ENCODE measurements around the gene KPNA5. TPM values are rescaled to one million over a fixed set of nuclear protein-coding genes. Genes with fewer than 3 reads are reported as not detected.

The KPNA5 gene
- total and polyA plus RNA-seq, 10 donors = 3.0 to 29.6 (median 17.2) TPM

DNA sequence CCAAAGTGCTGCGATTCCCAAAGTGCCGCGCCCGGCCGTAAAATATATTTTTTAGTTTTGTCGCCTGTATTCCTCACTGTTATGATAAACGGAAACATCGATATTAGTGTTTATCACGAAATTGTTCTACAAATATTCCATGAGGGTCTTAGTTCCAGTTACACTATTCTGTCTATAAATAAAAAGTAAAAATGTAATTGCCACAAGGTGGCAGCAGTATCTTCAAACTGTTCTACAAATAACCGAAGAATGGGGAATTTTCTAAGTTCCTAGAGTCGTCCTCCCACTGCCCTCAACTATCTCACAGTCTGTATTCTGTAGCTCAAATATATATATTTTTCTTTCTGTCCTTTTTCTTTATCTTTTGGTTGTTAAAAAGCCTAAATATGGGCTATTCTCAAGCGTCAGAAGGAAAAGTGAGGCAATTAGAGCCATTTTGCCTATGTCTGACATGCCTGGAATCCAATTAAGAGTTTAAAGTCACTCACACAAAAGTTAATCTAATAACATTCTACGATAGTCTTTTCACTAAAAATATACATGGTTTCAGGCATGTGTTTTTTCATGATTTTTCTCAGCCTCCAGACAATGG, 98.7 kb downstream of the KPNA5 start:
- WGBS, 5 donors = 30 to 41% (median 39%) methylated on average over 13 of the region's 13 CpGs
- intact Hi-C loops (cut with DNase I; ENCODE audit: low total_unique reads) = no loop called here
- TF ChIP-seq, protein P1, sequence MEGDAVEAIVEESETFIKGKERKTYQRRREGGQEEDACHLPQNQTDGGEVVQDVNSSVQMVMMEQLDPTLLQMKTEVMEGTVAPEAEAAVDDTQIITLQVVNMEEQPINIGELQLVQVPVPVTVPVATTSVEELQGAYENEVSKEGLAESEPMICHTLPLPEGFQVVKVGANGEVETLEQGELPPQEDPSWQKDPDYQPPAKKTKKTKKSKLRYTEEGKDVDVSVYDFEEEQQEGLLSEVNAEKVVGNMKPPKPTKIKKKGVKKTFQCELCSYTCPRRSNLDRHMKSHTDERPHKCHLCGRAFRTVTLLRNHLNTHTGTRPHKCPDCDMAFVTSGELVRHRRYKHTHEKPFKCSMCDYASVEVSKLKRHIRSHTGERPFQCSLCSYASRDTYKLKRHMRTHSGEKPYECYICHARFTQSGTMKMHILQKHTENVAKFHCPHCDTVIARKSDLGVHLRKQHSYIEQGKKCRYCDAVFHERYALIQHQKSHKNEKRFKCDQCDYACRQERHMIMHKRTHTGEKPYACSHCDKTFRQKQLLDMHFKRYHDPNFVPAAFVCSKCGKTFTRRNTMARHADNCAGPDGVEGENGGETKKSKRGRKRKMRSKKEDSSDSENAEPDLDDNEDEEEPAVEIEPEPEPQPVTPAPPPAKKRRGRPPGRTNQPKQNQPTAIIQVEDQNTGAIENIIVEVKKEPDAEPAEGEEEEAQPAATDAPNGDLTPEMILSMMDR (IDR thresholded peaks at IDR 0.05 in 8 of 11, conservative IDR thresholded peaks at IDR 0.05 in 3 of 11) = peak in 5 of 11 experiments; percentile 19 to 39 (median 23)
- TF ChIP-seq POLR2A (IDR thresholded peaks at IDR 0.05) = no peak

DNA sequence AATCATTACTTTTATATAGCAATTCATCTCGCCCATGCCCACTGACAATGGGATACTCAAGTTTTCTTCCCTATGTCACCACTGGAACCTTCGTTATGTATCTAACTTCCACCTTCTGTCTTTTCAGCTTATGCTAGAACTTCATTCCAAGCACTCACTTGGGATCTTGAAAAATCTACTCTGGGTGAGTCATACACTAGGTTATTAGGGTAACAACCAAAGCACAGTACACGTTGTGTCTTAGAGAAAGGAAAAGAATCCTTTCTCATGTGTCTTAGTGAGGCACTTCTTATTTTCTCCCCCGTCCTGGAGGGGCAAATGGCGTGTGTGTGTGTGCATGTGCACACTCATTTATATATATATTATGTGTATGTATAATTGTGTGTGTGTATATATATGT, 102.8 kb downstream of the KPNA5 start:
- Histone ChIP-seq H3K36me3 (no peaks in the 10 kb centered on the region), H3K4me3 (no peak overlapping the region), H3K27me3 (replicated peaks in 1 of 7) (peaks cover 0 to 43% (median 8%) of the 10 kb centered on the region in 7 donors), H3K27ac (no peak overlapping the region), H3K4me1 (no peaks in the 10 kb centered on the region), H3K9me3 (no peaks in the 10 kb centered on the region)
- WGBS, 5 donors = 63 to 81% (median 75%) methylated on average over 5 of the region's 5 CpGs
- intact Hi-C loops (cut with DNase I; ENCODE audit: low total_unique reads) = no loop called here
- TF ChIP-seq POLR2A (IDR thresholded peaks at IDR 0.05) (no peak), POLR2AphosphoS5 (IDR thresholded peaks at IDR 0.05) (no peak)
- TF ChIP-seq, protein P1 (IDR thresholded peaks at IDR 0.05 in 8 of 11, conservative IDR thresholded peaks at IDR 0.05 in 3 of 11) = no peak
- no peak for DNase-seq

More for the DNA sequence above, 98.7 kb downstream of the KPNA5 start:
- no peaks in the 10 kb centered on the region for H3K36me3 ChIP-seq
- H3K4me1 ChIP-seq = no peaks in the 10 kb centered on the region
- H3K27me3 ChIP-seq (replicated peaks in 1 of 7) = peaks cover 0 to 40% (median 0%) of the 10 kb centered on the region in 7 donors
- no peak overlapping the region for H3K27ac ChIP-seq
- DNase-seq = no peak
- H3K9me3 ChIP-seq = no peaks in the 10 kb centered on the region
- H3K4me3 ChIP-seq = no peak overlapping the region

Other genes starting within 250 kb of the KPNA5 start
- gene CALHM6, start 219.8 kb upstream of the KPNA5 start, total RNA-seq = 100 to 1,000 TPM in 6 of 7 donors, 10 to 100 TPM in 1; 84.2 to 212 (median 168) TPM
- gene CALHM6, start 219.8 kb upstream of the KPNA5 start, polyA plus RNA-seq = 100 to 1,000 TPM; 157 to 209 (median 171) TPM
- 1 to 10 TPM; 1.3 to 2.6 (median 2.3) TPM for gene CALHM5, start 169.6 kb upstream of the KPNA5 start, total RNA-seq
- gene CALHM5, start 169.6 kb upstream of the KPNA5 start, polyA plus RNA-seq = under 1 TPM; 0.24 to 0.67 (median 0.35) TPM
- 1 to 10 TPM; 1.3 to 6.3 (median 3.3) TPM for gene TRAPPC3L, start 135.5 kb upstream of the KPNA5 start, total RNA-seq
- gene TRAPPC3L, start 135.5 kb upstream of the KPNA5 start, polyA plus RNA-seq = 1 to 10 TPM in 1 of 3 donors, under 1 TPM in 2; 0.33 to 3.0 (median 0.71) TPM
- gene CALHM4, start 127.5 kb upstream of the KPNA5 start, total RNA-seq = not detected
- gene CALHM4, start 127.5 kb upstream of the KPNA5 start, polyA plus RNA-seq = not detected
- 10 to 100 TPM; 25.8 to 50.0 (median 30.8) TPM for gene RWDD1, start 109.7 kb upstream of the KPNA5 start, total RNA-seq
- 10 to 100 TPM; 45.2 to 57.5 (median 50.5) TPM for gene RWDD1, start 109.7 kb upstream of the KPNA5 start, polyA plus RNA-seq
- gene RSPH4A, start 64.7 kb upstream of the KPNA5 start, total RNA-seq = 1 to 10 TPM in 3 of 7 donors, under 1 TPM in 4; 0.27 to 1.8 (median 0.77) TPM
- under 1 TPM; 0.17 to 0.59 (median 0.29) TPM for gene RSPH4A, start 64.7 kb upstream of the KPNA5 start, polyA plus RNA-seq
- 10 to 100 TPM; 12.8 to 17.5 (median 14.6) TPM for gene ZUP1, start 12.4 kb upstream of the KPNA5 start, total RNA-seq
- 10 to 100 TPM; 11.6 to 19.6 (median 11.8) TPM for gene ZUP1, start 12.4 kb upstream of the KPNA5 start, polyA plus RNA-seq
- not detected for gene FAM162B, start 84.5 kb downstream of the KPNA5 start, total RNA-seq
- under 1 TPM; 0.20 to 0.67 (median 0.38) TPM for gene FAM162B, start 84.5 kb downstream of the KPNA5 start, polyA plus RNA-seq
- gene GPRC6A, start 147.9 kb downstream of the KPNA5 start, total RNA-seq = not detected
- gene GPRC6A, start 147.9 kb downstream of the KPNA5 start, polyA plus RNA-seq = not detected
- not detected for gene RFX6, start 196.0 kb downstream of the KPNA5 start, total RNA-seq
- not detected for gene RFX6, start 196.0 kb downstream of the KPNA5 start, polyA plus RNA-seq